ENCODE data around the gene KRT35.

GRCh38 chr17:41498276-41498675 lies 17.3 kb upstream of the KRT35 start:
- TF ChIP-seq POLR2A (IDR thresholded peaks at IDR 0.05; ENCODE audit: low read depth, low read length) (no peak), POLR2AphosphoS5 (IDR thresholded peaks at IDR 0.05; ENCODE audit: insufficient read depth, low read depth, low read length) (no peak), GATA2 (IDR thresholded peaks at IDR 0.05; ENCODE audit: insufficient read depth, insufficient read length, low read depth, low read length) (no peak)
- TF ChIP-seq, protein P1, sequence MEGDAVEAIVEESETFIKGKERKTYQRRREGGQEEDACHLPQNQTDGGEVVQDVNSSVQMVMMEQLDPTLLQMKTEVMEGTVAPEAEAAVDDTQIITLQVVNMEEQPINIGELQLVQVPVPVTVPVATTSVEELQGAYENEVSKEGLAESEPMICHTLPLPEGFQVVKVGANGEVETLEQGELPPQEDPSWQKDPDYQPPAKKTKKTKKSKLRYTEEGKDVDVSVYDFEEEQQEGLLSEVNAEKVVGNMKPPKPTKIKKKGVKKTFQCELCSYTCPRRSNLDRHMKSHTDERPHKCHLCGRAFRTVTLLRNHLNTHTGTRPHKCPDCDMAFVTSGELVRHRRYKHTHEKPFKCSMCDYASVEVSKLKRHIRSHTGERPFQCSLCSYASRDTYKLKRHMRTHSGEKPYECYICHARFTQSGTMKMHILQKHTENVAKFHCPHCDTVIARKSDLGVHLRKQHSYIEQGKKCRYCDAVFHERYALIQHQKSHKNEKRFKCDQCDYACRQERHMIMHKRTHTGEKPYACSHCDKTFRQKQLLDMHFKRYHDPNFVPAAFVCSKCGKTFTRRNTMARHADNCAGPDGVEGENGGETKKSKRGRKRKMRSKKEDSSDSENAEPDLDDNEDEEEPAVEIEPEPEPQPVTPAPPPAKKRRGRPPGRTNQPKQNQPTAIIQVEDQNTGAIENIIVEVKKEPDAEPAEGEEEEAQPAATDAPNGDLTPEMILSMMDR (IDR thresholded peaks at IDR 0.05; ENCODE audit: extremely low read depth in 1 of 2, insufficient read depth in 1 of 2, low read depth in 1 of 2, low read length in 2 of 2): no peak
- TF ChIP-seq, protein P2, sequence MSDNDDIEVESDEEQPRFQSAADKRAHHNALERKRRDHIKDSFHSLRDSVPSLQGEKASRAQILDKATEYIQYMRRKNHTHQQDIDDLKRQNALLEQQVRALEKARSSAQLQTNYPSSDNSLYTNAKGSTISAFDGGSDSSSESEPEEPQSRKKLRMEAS (IDR thresholded peaks at IDR 0.05; ENCODE audit: insufficient read depth, insufficient read length): no peak
